ENCODE data around the gene FAM83D. TPM values are rescaled to one million over a fixed set of nuclear protein-coding genes. Genes with fewer than 3 reads are reported as not detected.

FAM83D gene
- total and polyA plus RNA-seq, 11 donors = 0.11 to 4.7 (median 0.66) TPM; not detected in 1

DNA sequence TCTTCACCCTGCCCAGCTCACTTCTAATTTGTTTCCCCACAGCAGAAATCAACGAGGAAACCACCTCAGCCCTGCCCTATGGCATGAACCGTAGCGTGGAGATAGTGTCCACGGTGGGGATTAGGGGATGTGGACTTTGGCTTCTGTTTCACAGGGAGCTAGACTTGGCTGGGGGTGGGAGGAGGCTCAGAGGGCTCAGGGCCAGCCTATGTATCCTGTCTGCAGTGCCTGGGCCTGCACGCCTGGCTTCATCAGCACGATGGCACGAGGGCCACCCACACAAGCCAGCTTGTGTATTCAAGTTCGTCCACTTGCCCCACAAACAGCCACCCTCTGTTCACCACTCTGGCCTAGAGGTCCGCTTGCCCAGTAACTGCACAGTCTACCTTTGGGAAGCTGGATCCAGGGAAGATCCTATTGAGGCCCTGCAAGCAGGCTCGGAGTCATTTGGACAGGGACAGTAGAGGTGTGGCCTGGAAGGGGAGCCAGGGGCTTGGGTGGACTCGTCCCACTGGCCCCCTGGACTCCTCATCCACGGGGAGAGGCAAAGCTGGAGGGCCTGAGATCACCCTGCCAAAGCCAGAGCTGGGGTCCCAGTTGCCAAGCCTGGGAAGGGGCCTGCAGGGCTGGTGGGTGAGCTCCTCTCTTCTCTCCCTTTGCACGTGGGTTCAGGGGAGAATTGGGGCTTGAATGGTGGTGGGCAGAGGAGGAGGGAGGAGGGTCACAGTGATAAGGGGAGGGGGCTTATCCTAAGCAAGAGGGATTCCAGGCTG, 38.0 kb upstream of the FAM83D start:
- Histone ChIP-seq H3K27ac (no peak overlapping the region), H3K9me3 (no peaks in the 10 kb centered on the region), H3K27me3 (peaks cover 0 to 9% (median 0%) of the 10 kb centered on the region in 9 donors), H3K4me1 (peaks cover 0 to 20% (median 5%) of the 10 kb centered on the region in 12 donors), H3K4me3 (no peak overlapping the region), H3K36me3 (peaks cover 0 to 11% (median 0%) of the 10 kb centered on the region in 9 donors)
- ATAC-seq (peak in 1 of 4 donors; percentile 15), DNase-seq (no peak)
- WGBS, 4 donors = 59 to 73% (median 70%) methylated on average over 10 to 13 of the region's 13 CpGs
- intact Hi-C loops (cut with DNase I) = loop anchor here in 2 of 10 donors (5.0 to 10.0 kb wide), 2 partner anchors 83 to 241 kb away; partner anchors contain the start of gene PPP1R16B (in 1 of the 2)
- TF ChIP-seq, protein P1, sequence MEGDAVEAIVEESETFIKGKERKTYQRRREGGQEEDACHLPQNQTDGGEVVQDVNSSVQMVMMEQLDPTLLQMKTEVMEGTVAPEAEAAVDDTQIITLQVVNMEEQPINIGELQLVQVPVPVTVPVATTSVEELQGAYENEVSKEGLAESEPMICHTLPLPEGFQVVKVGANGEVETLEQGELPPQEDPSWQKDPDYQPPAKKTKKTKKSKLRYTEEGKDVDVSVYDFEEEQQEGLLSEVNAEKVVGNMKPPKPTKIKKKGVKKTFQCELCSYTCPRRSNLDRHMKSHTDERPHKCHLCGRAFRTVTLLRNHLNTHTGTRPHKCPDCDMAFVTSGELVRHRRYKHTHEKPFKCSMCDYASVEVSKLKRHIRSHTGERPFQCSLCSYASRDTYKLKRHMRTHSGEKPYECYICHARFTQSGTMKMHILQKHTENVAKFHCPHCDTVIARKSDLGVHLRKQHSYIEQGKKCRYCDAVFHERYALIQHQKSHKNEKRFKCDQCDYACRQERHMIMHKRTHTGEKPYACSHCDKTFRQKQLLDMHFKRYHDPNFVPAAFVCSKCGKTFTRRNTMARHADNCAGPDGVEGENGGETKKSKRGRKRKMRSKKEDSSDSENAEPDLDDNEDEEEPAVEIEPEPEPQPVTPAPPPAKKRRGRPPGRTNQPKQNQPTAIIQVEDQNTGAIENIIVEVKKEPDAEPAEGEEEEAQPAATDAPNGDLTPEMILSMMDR (IDR thresholded peaks at IDR 0.05) = no peak
- no peak for TF ChIP-seq POLR2A (IDR thresholded peaks at IDR 0.05)

GRCh38 chr20:38889050-38889449, 37.2 kb upstream of the FAM83D start:
- Histone ChIP-seq H3K27me3 (peaks cover 0 to 10% (median 0%) of the 10 kb centered on the region in 9 donors), H3K36me3 (peaks cover 0 to 11% (median 0%) of the 10 kb centered on the region in 9 donors), H3K4me1 (peaks cover 0 to 20% (median 5%) of the 10 kb centered on the region in 12 donors), H3K9me3 (no peaks in the 10 kb centered on the region), H3K4me3 (no peak overlapping the region), H3K27ac (no peak overlapping the region)
- WGBS, 4 donors = 79 to 90% (median 81%) methylated on average over 2 of the region's 2 CpGs
- DNase-seq = no peak
- ATAC-seq = no peak
- TF ChIP-seq, protein P1 (IDR thresholded peaks at IDR 0.05) = no peak
- TF ChIP-seq POLR2A (IDR thresholded peaks at IDR 0.05) = no peak
- intact Hi-C loops (cut with DNase I) = loop anchor here in 2 of 10 donors (5.0 to 10.0 kb wide), 2 partner anchors 84 to 242 kb away; partner anchors contain the start of gene PPP1R16B (in 1 of the 2)

DNA sequence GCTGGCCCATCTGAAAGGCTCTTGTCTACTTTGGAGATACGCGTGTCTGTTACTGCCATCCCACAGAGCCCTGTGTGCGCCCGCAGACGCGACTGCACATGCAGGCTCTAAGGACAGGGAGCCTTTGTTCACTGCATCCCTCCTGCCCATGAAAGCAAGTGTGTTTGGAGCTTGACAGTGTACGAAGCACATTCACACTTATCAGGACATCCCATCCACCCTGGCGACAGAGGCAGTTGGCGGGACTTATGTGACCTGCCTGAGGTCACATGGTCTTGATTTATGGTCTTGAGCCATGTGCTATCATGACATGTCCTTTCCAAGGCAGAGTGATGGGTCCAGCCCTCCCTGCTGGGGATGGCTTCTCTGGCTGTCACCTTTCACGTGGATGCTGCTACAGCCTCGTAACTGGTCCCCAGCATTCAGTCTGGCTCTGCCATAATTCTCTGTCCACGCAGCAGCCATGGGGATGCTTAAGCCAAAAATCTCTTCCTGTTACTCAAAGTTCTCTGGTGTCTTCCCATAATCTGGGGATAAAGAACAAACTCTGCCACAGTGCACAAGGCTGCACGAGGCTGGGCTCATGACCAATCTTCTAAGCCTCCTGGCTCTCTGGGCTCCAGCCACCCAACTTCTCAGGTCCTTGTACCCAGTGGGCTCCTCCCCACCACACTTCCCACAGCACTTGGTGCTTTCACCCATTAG, 36.3 kb upstream of the FAM83D start:
- peaks cover 0 to 21% (median 7%) of the 10 kb centered on the region in 12 donors for H3K4me1 ChIP-seq
- H3K4me3 ChIP-seq = no peak overlapping the region
- no peak overlapping the region for H3K27ac ChIP-seq
- 63 to 81% (median 68%) methylated on average over 12 to 13 of the region's 13 CpGs for WGBS, 4 donors
- H3K27me3 ChIP-seq = peaks cover 0 to 10% (median 0%) of the 10 kb centered on the region in 9 donors
- peaks cover 0 to 11% (median 0%) of the 10 kb centered on the region in 9 donors for H3K36me3 ChIP-seq
- intact Hi-C loops (cut with DNase I) = loop anchor here in 9 of 10 donors (5.0 to 10.0 kb wide), 8 partner anchors 78 to 245 kb away; partner anchors contain the start of gene PPP1R16B (in 6 of the 9)
- TF ChIP-seq, protein P1 (IDR thresholded peaks at IDR 0.05) = no peak
- TF ChIP-seq POLR2A (IDR thresholded peaks at IDR 0.05) = no peak
- no peak for ATAC-seq
- DNase-seq = no peak
- H3K9me3 ChIP-seq = no peaks in the 10 kb centered on the region

DNA sequence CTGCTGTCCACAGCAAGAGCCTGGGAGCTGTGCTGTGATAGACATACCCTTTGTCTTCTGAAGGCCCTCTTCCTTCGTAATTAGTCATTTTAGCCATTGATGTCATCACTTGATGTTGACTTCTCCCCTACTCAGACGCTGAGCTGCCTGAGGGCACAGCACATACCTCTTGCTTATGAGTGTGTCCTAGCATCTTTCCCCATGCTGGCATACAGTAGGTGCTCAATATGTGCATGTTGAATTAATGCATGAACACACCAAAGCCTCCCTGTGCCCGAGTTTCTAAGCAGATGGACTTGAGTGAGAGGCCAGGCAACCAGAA, 35.8 kb upstream of the FAM83D start:
- 76 to 78% (median 76%) methylated on average over 3 of the region's 3 CpGs for WGBS, 4 donors
- Histone ChIP-seq H3K36me3 (peaks cover 0 to 11% (median 0%) of the 10 kb centered on the region in 9 donors), H3K4me3 (no peak overlapping the region), H3K27ac (no peak overlapping the region), H3K4me1 (peaks cover 0 to 16% (median 7%) of the 10 kb centered on the region in 12 donors), H3K9me3 (no peaks in the 10 kb centered on the region), H3K27me3 (peaks cover 0 to 10% (median 0%) of the 10 kb centered on the region in 9 donors)
- DNase-seq = no peak
- TF ChIP-seq, protein P1 (IDR thresholded peaks at IDR 0.05) = no peak
- no peak for TF ChIP-seq POLR2A (IDR thresholded peaks at IDR 0.05)
- intact Hi-C loops (cut with DNase I) = loop anchor here in 9 of 10 donors (5.0 to 10.0 kb wide), 8 partner anchors 78 to 246 kb away; partner anchors contain the start of gene PPP1R16B (in 5 of the 9)
- no peak for ATAC-seq

All from heart left ventricle (tissue), 16 donors.